Sigmoid colon (tissue), 4 donors: ENCODE results near the gene ZNF407.

Experiments
- CTCF ChIP-seq, 4 experiments: fragments of 450-650 bp in 3 of 4; fragments of 200-600 bp in 1 of 4; IDR thresholded peaks; one replicate each; pipeline ENCODE4 v1.5.1; 2016 to 2019; ENCODE audit warnings: antibody characterized with exemption in 4 of 4, mild to moderate bottlenecking in 3 of 4, moderate library complexity in 2 of 4
- EP300 ChIP-seq, 4 donors: sonication (generic); formaldehyde crosslinking; IDR thresholded peaks; one replicate each; pipeline ENCODE4 v1.6.1; 2017; ENCODE audit warnings: antibody characterized with exemption in 4 of 4
- POLR2A ChIP-seq, 2 donors: fragments of 450-650 bp; IDR thresholded peaks; one replicate each; pipeline ENCODE4 v1.6.1; 2016; ENCODE audit warnings: antibody characterized with exemption in 2 of 2, mild to moderate bottlenecking in 2 of 2, moderate library complexity in 2 of 2

DNA sequence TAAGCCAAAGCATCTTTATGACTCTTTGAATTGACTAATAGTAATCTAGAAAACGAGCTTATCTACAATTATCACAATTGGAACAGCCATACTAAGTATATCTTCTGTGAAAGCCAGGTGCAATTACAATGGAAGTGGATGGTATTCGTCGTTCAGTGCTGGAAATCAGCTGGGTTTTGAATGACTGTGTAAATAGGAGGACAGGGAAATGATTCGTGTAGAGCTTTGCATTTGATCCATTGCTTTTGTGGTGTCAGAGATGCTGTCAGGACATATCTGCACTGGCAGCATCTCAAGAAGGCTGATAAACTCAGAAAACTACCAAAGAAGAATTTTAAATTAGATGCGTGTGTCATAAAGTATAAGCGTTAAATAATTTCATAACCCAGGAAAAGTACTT, 187.1 kb downstream of the ZNF407 start:
- TF ChIP-seq CTCF (IDR thresholded peaks at IDR 0.05), result no peak
- no peak for TF ChIP-seq POLR2A (IDR thresholded peaks at IDR 0.05)
- no peak for TF ChIP-seq EP300 (IDR thresholded peaks at IDR 0.05)
